WERI-Rb-1 (cell line): ENCODE results near the gene SNRNP25.

Experiments used
- DNase-seq: peaks from one replicate; pipeline ENCODE4 v3.0.0-alpha.2; 2020
- H3K27ac ChIP-seq: fragments of 250-450 bp; sonication (Bioruptor Pico); 2 replicates; pipeline ENCODE4 v1.5.1; 2020; ENCODE audit warnings: mild to moderate bottlenecking, moderate library complexity
- H3K27me3 ChIP-seq: fragments of 250-450 bp; sonication (Bioruptor Pico); 2 replicates; pipeline ENCODE4 v1.5.1; 2021; ENCODE audit warnings: mild to moderate bottlenecking, low read depth, moderate library complexity; ENCODE audit not compliant: insufficient read depth, severe bottlenecking
- H3K36me3 ChIP-seq: fragments of 250-450 bp; sonication (Bioruptor Pico); 2 replicates; pipeline ENCODE4 v1.5.1; 2020; ENCODE audit warnings: mild to moderate bottlenecking, moderate library complexity
- H3K4me3 ChIP-seq: 2 replicates; pipeline ENCODE4 v1.5.1; 2011; ENCODE audit warnings: low read depth, mild to moderate bottlenecking, control low read depth, low read length
- H3K9me3 ChIP-seq: fragments of 250-450 bp; sonication (Bioruptor Pico); 2 replicates; pipeline ENCODE4 v1.5.1; 2021; ENCODE audit warnings: mild to moderate bottlenecking, moderate library complexity; ENCODE audit not compliant: severe bottlenecking
- CTCF ChIP-seq: IDR thresholded peaks from 2 replicates; pipeline ENCODE4 v1.5.1; 2011; ENCODE audit warnings: low read depth, mild to moderate bottlenecking, control low read depth, inconsistent platforms, low read length

Gene SNRNP25

GRCh38 chr16:92431-93339 is 39.1 kb downstream of the SNRNP25 start:
- H3K36me3 ChIP-seq = peaks cover 36% of the 10 kb centered on the region; the same call in 1 of the 2 replicates
- DNase-seq = no peak
- no peak overlapping the region for H3K4me3 ChIP-seq
- H3K9me3 ChIP-seq = no peaks in the 10 kb centered on the region
- no peaks in the 10 kb centered on the region for H3K27me3 ChIP-seq
- H3K27ac ChIP-seq = no peak overlapping the region
- TF ChIP-seq CTCF = no peak

DNA sequence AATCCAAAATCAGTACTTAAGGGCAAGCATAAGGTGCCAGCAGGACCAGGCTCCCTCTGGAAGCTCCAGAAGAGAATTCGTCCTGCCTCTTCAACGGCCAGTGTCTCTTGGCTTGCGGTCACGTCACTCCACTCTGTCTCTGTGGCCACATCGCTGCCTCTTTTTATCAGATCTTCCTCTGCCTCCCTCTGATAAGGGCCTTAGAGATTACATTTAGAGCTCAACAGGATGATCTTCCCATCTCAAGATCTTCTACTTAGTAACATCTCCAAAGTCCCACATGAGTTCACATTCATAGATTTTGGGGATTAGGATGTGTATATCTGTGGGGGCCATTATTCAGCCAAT is 41.3 kb downstream of the SNRNP25 start:
- TF ChIP-seq CTCF = no peak
- Histone ChIP-seq H3K27me3 (no peaks in the 10 kb centered on the region), H3K36me3 (peaks cover 24% of the 10 kb centered on the region; the same call in 1 of the 2 replicates), H3K9me3 (no peaks in the 10 kb centered on the region), H3K27ac (no peak overlapping the region), H3K4me3 (no peak overlapping the region)
- DNase-seq = no peak

DNA sequence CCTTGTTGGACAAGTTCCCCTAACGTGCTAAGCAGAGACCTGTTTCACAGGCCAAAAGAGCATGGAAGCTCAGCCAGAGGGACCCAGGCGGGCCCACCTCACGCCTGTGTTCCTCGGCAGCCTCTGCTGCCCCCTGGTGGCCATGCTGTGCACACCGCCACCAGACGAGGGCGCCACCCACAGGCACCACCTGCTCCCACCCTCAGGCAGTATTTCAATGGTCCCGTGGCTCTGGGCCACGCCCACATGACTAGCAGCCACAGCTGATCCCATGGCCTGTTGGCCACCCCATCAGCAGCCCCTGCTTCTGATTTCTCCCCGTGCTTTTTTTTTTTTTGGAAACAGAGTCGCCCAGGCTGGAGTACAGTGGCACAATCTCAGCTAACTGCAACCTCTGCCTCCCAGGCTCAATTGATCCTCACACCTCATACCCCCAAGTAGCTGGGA is 43.3 kb downstream of the SNRNP25 start:
- Histone ChIP-seq H3K9me3 (no peaks in the 10 kb centered on the region), H3K27ac (no peak overlapping the region), H3K27me3 (no peaks in the 10 kb centered on the region), H3K36me3 (peaks cover 23% of the 10 kb centered on the region; the same call in 1 of the 2 replicates), H3K4me3 (no peak overlapping the region)
- TF ChIP-seq CTCF = peak; percentile 100
- DNase-seq = peak; percentile 92

- DNase-seq = no peak
- H3K4me3 ChIP-seq = no peak overlapping the region
- no peak for TF ChIP-seq CTCF
- peaks cover 14% of the 10 kb centered on the region; the same call in 1 of the 2 replicates for H3K36me3 ChIP-seq
- no peaks in the 10 kb centered on the region for H3K9me3 ChIP-seq
- no peak overlapping the region for H3K27ac ChIP-seq
- H3K27me3 ChIP-seq = no peaks in the 10 kb centered on the region
Measured at GRCh38 chr16:97822-98221, 44.2 kb downstream of the SNRNP25 start.

- Histone ChIP-seq H3K27ac (no peak overlapping the region), H3K36me3 (peaks cover 11% of the 10 kb centered on the region; the same call in 1 of the 2 replicates), H3K27me3 (no peaks in the 10 kb centered on the region), H3K4me3 (no peak overlapping the region), H3K9me3 (no peaks in the 10 kb centered on the region)
- no peak for TF ChIP-seq CTCF
- DNase-seq = no peak
Measured at GRCh38 chr16:100989-101388, 47.4 kb downstream of the SNRNP25 start.
